Endodermal cell (in vitro differentiated cells): ENCODE measurements around the gene SREBF2. TPM values are rescaled to one million over a fixed set of nuclear protein-coding genes. Genes with fewer than 3 reads are reported as not detected.
A peak's percentile ranks its signal among the peaks of the same experiment; 100 is the strongest.

Experiments used
- DNase-seq: peaks from one replicate; pipeline ENCODE4 v3.0.0-alpha.2; 2017
- H3K27ac ChIP-seq: 2 replicates; pipeline ENCODE4 v1.5.1; 2013; ENCODE audit warnings: mild to moderate bottlenecking, low read depth, low read length, moderate library complexity
- H3K27me3 ChIP-seq: 2 replicates; pipeline ENCODE4 v1.6.1; 2013; ENCODE audit warnings: mild to moderate bottlenecking, low read length, moderate library complexity; ENCODE audit not compliant: insufficient read depth, control insufficient read depth, poor library complexity, severe bottlenecking
- H3K36me3 ChIP-seq: 2 replicates; pipeline ENCODE4 v1.7.0; 2013; ENCODE audit warnings: mild to moderate bottlenecking, low read length, moderate library complexity; ENCODE audit not compliant: control insufficient read depth, insufficient read depth
- H3K4me1 ChIP-seq: one replicate; pipeline ENCODE4 v1.7.0; 2013; ENCODE audit warnings: low read length; ENCODE audit not compliant: control insufficient read depth, insufficient read depth
- H3K4me3 ChIP-seq: 2 replicates; pipeline ENCODE4 v1.5.1; 2013; ENCODE audit warnings: mild to moderate bottlenecking, low read length, moderate library complexity
- H3K9ac ChIP-seq: 2 replicates; pipeline ENCODE4 v1.6.1; 2013; ENCODE audit warnings: mild to moderate bottlenecking, low read length, moderate library complexity; ENCODE audit not compliant: poor library complexity, severe bottlenecking; ENCODE audit errors: extremely low read depth
- H3K9me3 ChIP-seq: 2 replicates; pipeline ENCODE4 v1.6.1; 2013; ENCODE audit warnings: mild to moderate bottlenecking, low read length, moderate library complexity; ENCODE audit not compliant: control insufficient read depth
- H3K27ac Mint-ChIP-seq: 2 replicates; pipeline ENCODE4 v1.8.0; 2020; ENCODE audit warnings: mixed read lengths
- H3K27me3 Mint-ChIP-seq: 2 replicates; pipeline ENCODE4 v1.8.0; 2021; ENCODE audit warnings: mild to moderate bottlenecking, mixed read lengths; ENCODE audit not compliant: insufficient read depth
- H3K36me3 Mint-ChIP-seq: 2 replicates; pipeline ENCODE4 v1.8.0; 2020; ENCODE audit warnings: low read depth, mixed read lengths
- H3K4me1 Mint-ChIP-seq: 2 replicates; pipeline ENCODE4 v1.8.0; 2020; ENCODE audit warnings: mixed read lengths
- H3K4me3 Mint-ChIP-seq: 2 replicates; pipeline ENCODE4 v1.8.0; 2020; ENCODE audit warnings: mild to moderate bottlenecking, moderate library complexity, mixed read lengths
- H3K9me3 Mint-ChIP-seq: 2 replicates; pipeline ENCODE4 v1.8.0; 2020; ENCODE audit warnings: mild to moderate bottlenecking, mixed read lengths
- WGBS, 2 experiments: methylation state at CpG; one replicate each; pipeline versions ENCODE4 v1.1.5 to v1.1.7; 2013; ENCODE audit warnings: missing lambda C conversion rate in 2 of 2, mixed read lengths in 1 of 2; ENCODE audit not compliant: insufficient coverage in 1 of 2, insufficient read length in 1 of 2; 5-methylcytosine and 5-hydroxymethylcytosine counted together
- total RNA-seq, 2 donors: library from RNA; stranded (reverse); fragmentation: NEBNext Ultra II Directional in 1 of 2; extraction: Animal tissue kit (Norgen Biotek cat#: 25700) in 1 of 2; gene quantifications; 2 replicates in 1 of 2; 3 replicates in 1 of 2; pipeline ENCODE4 v1.2.1, GENCODE V29; 2021
- TF ChIP-seq, protein P1 (sequence below): fragments of 200-600 bp; sonication (generic); conservative IDR thresholded peaks from 2 replicates; pipeline ENCODE4 v1.5.0; 2021; ENCODE audit warnings: antibody characterized with exemption, mild to moderate bottlenecking

Gene SREBF2
- total RNA-seq, 2 donors from 2014 or later, result 125 to 135 TPM

DNA sequence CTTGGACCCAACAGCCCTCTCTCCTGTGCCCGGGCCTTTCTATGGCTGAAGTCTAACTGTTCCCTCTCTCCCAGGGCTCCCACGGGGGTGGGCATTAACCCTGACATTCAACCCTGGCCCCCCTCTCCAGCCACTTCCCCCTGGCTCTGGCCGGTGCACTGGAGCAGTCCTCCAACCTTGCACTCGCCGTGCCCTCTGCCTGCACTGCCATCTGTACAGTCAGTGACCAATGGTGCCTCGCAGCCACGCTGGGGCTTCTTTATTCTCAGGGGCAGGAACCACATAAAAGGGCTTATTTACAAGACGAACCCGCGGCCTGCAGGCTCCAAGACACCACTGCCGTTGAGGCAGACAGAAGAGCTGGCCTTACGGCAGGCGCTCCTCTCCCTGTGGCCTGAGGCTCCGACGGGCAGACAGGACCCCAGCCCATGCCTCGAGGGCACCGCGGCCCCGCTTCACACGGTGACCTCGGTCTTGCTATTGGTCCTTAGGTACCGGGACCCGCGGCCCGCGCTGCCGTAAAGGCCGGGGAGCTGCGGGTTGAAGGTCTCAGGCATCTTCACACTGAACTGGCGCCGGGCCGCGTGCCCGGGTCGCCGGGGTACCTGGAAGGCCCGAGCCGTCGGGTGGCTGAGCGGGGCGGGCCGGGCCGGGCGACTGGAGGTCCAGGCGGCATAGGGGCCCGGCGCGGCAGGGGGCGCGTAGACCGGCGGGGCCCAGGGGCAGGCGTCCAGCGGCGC lies 76.6 kb downstream of the SREBF2 start:
- Mint-ChIP-seq H3K27ac (no peak overlapping the region), H3K4me3 (no peak overlapping the region), H3K9me3 (no peaks in the 10 kb centered on the region), H3K27me3 (peaks cover 51% of the 10 kb centered on the region), H3K4me1 (peaks cover 4% of the 10 kb centered on the region), H3K36me3 (peaks cover 12% of the 10 kb centered on the region)
- TF ChIP-seq, protein P1, sequence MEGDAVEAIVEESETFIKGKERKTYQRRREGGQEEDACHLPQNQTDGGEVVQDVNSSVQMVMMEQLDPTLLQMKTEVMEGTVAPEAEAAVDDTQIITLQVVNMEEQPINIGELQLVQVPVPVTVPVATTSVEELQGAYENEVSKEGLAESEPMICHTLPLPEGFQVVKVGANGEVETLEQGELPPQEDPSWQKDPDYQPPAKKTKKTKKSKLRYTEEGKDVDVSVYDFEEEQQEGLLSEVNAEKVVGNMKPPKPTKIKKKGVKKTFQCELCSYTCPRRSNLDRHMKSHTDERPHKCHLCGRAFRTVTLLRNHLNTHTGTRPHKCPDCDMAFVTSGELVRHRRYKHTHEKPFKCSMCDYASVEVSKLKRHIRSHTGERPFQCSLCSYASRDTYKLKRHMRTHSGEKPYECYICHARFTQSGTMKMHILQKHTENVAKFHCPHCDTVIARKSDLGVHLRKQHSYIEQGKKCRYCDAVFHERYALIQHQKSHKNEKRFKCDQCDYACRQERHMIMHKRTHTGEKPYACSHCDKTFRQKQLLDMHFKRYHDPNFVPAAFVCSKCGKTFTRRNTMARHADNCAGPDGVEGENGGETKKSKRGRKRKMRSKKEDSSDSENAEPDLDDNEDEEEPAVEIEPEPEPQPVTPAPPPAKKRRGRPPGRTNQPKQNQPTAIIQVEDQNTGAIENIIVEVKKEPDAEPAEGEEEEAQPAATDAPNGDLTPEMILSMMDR, result no peak
- WGBS, 2 experiments, result 23 to 35% methylated on average over 44 to 55 of the region's 55 CpGs
- Histone ChIP-seq H3K27ac (no peak overlapping the region), H3K4me1 (peaks cover 5% of the 10 kb centered on the region), H3K27me3 (peaks cover 61% of the 10 kb centered on the region), H3K9me3 (no peaks in the 10 kb centered on the region), H3K9ac (no peak overlapping the region), H3K4me3 (no peak overlapping the region), H3K36me3 (peaks cover 4% of the 10 kb centered on the region)
- DNase-seq, result peak; percentile 79

DNA sequence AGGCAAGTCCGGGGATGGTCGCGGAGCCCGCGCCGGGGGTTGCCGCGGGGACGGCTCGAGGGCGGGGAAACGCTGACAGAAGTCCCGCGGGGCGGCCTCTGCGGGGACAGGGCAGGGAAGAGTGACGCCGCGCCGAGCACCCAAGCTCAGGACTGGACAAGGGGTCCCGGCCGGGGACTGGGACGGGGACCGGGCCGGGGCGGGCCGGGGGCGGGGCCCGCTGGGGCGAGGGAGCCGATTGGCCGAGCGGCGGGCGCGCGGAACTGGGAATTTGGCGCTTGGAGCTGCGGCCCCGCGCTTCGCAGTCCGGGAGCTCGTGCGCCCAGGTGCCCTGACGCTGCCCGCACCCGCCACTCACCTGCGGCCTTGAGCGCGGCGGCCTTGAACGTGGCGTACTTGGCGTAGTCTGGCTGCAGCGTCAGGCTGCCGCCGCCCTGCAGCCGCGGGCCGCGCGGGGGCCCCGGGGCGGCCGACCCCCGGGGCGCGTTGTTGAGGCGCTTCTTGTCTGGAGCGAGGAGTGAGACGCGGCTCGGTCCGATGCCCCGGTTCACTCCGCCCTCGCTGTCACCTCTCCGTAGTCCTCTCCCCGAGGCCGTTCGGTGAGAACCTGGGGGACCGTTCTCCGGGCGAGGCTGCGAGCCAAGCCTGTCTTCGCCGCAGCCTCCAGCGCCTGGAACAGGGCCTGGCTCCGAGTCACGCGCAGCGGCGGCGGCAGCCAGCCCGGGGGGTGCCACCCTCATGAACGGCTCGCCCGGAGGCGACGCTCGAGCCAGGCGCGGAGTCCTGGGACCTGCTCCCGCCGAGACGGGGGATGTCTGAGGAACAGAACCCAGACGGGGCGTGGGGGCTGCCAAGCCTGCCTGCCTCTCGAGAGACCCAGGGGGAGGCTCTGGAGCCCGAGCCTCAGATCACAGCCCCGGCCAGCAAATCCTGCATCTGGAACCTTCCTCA lies 77.4 kb downstream of the SREBF2 start:
- H3K27me3 Mint-ChIP-seq, result peaks cover 56% of the 10 kb centered on the region
- 6% methylated on average over 61 to 112 of the region's 112 CpGs for WGBS, 2 experiments

DNA sequence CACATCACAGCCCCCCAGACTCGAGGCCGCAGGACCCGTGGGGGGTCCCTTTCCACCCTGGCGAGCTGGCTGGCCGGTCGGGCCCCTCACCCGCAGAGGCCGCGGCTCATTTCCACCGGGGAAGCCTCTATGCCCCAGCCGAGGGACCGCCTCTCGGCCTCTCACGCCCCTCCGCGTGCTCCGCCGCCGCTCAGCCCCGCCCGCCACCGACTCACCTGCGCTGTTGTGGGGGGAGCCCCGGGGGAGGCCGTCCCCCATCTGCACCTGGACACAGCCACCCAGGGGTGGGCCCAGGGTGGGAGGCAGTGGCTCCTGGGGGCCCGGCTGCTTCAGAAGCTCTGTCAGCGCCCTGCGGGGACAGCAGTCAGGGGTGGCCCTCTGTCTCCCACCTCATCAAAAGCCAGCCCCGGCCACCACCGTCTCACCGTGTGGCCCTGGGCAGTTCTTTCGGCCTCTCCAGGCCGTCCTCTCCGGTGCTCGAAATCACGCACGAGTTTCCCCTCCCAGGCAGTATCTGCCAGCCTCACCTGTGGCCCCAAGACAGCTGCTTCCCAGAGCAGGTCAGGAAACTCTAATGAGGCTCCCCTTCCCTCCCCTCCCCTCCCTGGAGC lies 78.2 kb downstream of the SREBF2 start:
- TF ChIP-seq, protein P1, result no peak
- Histone ChIP-seq H3K36me3 (no peaks in the 10 kb centered on the region), H3K27ac (no peak overlapping the region), H3K27me3 (peaks cover 76% of the 10 kb centered on the region), H3K9ac (no peak overlapping the region), H3K4me1 (peaks cover 5% of the 10 kb centered on the region), H3K9me3 (no peaks in the 10 kb centered on the region), H3K4me3 (no peak overlapping the region)
- WGBS, 2 experiments, result 26 to 41% methylated on average over 11 to 37 of the region's 37 CpGs
- no peaks in the 10 kb centered on the region for H3K9me3 Mint-ChIP-seq
- no peak overlapping the region for H3K27ac Mint-ChIP-seq
- peaks cover 6% of the 10 kb centered on the region for H3K36me3 Mint-ChIP-seq
- peaks cover 63% of the 10 kb centered on the region for H3K27me3 Mint-ChIP-seq
- H3K4me3 Mint-ChIP-seq, result no peak overlapping the region
- H3K4me1 Mint-ChIP-seq, result peaks cover 8% of the 10 kb centered on the region
- DNase-seq, result peak; percentile 64

More for the DNA sequence above, 77.4 kb downstream of the SREBF2 start:
- H3K9me3 Mint-ChIP-seq, result no peaks in the 10 kb centered on the region
- TF ChIP-seq, protein P1, result no peak
- Histone ChIP-seq H3K9ac (no peak overlapping the region), H3K4me3 (no peak overlapping the region), H3K27me3 (peaks cover 69% of the 10 kb centered on the region), H3K36me3 (no peaks in the 10 kb centered on the region), H3K9me3 (no peaks in the 10 kb centered on the region), H3K27ac (no peak overlapping the region), H3K4me1 (peaks cover 5% of the 10 kb centered on the region)
- H3K4me1 Mint-ChIP-seq, result peaks cover 4% of the 10 kb centered on the region
- H3K4me3 Mint-ChIP-seq, result no peak overlapping the region
- peaks cover 12% of the 10 kb centered on the region for H3K36me3 Mint-ChIP-seq
- H3K27ac Mint-ChIP-seq, result no peak overlapping the region
- peak; percentile 88 for DNase-seq
